Measurements from ENCODE around the gene GRIA1.

GRCh38 chr5:153489611-153490010 is 859 bp upstream of the GRIA1 start:
- no peak for TF ChIP-seq POLR2A (IDR thresholded peaks at IDR 0.05; ENCODE audit: low read length)
- TF ChIP-seq GATA1 (IDR thresholded peaks at IDR 0.05; ENCODE audit: low read depth, low read length): no peak

Measured in erythroblast (primary cell).